ENCODE data around the gene TECR.
"Not testable (repeated sequence)": the region's sequence is repeated elsewhere in the genome, so short reads cannot be mapped to it uniquely, and the experiment has no call there.

Gene TECR

GRCh38 chr19:14580623-14581237 is 51.3 kb downstream of the TECR start:
- Histone ChIP-seq H3F3A (ENCODE audit: low read depth) (no peaks in the 10 kb centered on the region), H3K4me3 (ENCODE audit: low read length, poor library complexity, severe bottlenecking) (no peak overlapping the region), H3K9ac (ENCODE audit: low read depth, low read length, poor library complexity, severe bottlenecking) (no peak overlapping the region), H3K79me2 (ENCODE audit: insufficient read depth, low read length) (no peaks in the 10 kb centered on the region), H3K4me1 (ENCODE audit: insufficient read depth, low read length, poor library complexity, severe bottlenecking) (peaks cover 3% of the 10 kb centered on the region), H4K20me1 (ENCODE audit: insufficient read depth, low read length, poor library complexity, severe bottlenecking) (no peaks in the 10 kb centered on the region), H3K36me3 (ENCODE audit: insufficient read depth, low read length) (no peaks in the 10 kb centered on the region), H2AFZ (ENCODE audit: low read length) (no peak overlapping the region), H3K9me2 (replicated peaks; ENCODE audit: low read depth, low read length) (no peaks in the 10 kb centered on the region), H3K9me3 (ENCODE audit: insufficient read depth, low read depth, low read length) (no peaks in the 10 kb centered on the region), H3K4me2 (ENCODE audit: low read depth, low read length, poor library complexity, severe bottlenecking) (no peak overlapping the region), H3K27me3 (ENCODE audit: insufficient read depth, low read length, poor library complexity, severe bottlenecking) (no peaks in the 10 kb centered on the region)
- TF ChIP-seq EZH2phosphoT487 (IDR thresholded peaks at IDR 0.05; ENCODE audit: borderline replicate concordance): no peak
- TF ChIP-seq, protein P1, sequence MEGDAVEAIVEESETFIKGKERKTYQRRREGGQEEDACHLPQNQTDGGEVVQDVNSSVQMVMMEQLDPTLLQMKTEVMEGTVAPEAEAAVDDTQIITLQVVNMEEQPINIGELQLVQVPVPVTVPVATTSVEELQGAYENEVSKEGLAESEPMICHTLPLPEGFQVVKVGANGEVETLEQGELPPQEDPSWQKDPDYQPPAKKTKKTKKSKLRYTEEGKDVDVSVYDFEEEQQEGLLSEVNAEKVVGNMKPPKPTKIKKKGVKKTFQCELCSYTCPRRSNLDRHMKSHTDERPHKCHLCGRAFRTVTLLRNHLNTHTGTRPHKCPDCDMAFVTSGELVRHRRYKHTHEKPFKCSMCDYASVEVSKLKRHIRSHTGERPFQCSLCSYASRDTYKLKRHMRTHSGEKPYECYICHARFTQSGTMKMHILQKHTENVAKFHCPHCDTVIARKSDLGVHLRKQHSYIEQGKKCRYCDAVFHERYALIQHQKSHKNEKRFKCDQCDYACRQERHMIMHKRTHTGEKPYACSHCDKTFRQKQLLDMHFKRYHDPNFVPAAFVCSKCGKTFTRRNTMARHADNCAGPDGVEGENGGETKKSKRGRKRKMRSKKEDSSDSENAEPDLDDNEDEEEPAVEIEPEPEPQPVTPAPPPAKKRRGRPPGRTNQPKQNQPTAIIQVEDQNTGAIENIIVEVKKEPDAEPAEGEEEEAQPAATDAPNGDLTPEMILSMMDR (conservative IDR thresholded peaks at IDR 0.05; ENCODE audit: low read length): no peak

DNA sequence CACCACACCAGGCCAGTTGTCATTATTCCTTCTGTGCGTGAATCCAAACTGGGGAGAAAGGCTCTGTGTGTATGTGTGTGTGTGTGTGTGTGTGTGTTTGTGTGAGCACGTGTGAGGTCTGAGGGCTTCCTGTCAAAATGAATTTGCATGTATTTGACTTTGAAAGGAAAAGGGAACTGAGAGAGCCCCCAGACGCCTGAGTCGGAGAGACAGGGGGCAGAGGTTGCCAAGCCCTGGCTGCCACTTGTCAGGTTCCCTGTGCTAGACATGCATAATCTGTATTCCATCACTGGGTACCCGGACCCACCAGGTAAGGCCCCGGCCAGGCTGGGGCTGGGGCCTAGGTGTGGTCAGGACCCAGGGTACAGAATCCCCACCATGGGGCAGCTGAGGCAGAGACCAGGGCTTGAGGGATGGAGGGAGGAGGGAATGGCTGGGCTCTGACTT is 53.5 kb downstream of the TECR start, which contains the start of gene CLEC17A:
Gene CLEC17A (plus strand): TSS at position 191 of the 447 bp plus-strand sequence. CDS start 77 bp downstream, at position 268.
- no peaks in the 10 kb centered on the region for H3K9me2 ChIP-seq (replicated peaks; ENCODE audit: low read depth, low read length)
- H3F3A ChIP-seq (ENCODE audit: low read depth): no peaks in the 10 kb centered on the region
- no peaks in the 10 kb centered on the region for H4K20me1 ChIP-seq (ENCODE audit: insufficient read depth, low read length, poor library complexity, severe bottlenecking)
- no peak within 1 kb of the TSS for H3K4me2 ChIP-seq (ENCODE audit: low read depth, low read length, poor library complexity, severe bottlenecking)
- H3K4me1 ChIP-seq (ENCODE audit: insufficient read depth, low read length, poor library complexity, severe bottlenecking): peaks cover under 1% of the 10 kb centered on the region
- H3K9me3 ChIP-seq (ENCODE audit: insufficient read depth, low read depth, low read length): no peaks in the 10 kb centered on the region
- H3K9ac ChIP-seq (ENCODE audit: low read depth, low read length, poor library complexity, severe bottlenecking): no peak within 1 kb of the TSS
- TF ChIP-seq, protein P1 (conservative IDR thresholded peaks at IDR 0.05; ENCODE audit: low read length): no peak
- no peak for TF ChIP-seq EZH2phosphoT487 (IDR thresholded peaks at IDR 0.05; ENCODE audit: borderline replicate concordance)
- H2AFZ ChIP-seq (ENCODE audit: low read length): no peak within 1 kb of the TSS
- no peak within 1 kb of the TSS for H3K4me3 ChIP-seq (ENCODE audit: low read length, poor library complexity, severe bottlenecking)
- no peaks in the 10 kb centered on the region for H3K79me2 ChIP-seq (ENCODE audit: insufficient read depth, low read length)
- H3K27me3 ChIP-seq (ENCODE audit: insufficient read depth, low read length, poor library complexity, severe bottlenecking): no peaks in the 10 kb centered on the region
- no peaks in the 10 kb centered on the region for H3K36me3 ChIP-seq (ENCODE audit: insufficient read depth, low read length)

DNA sequence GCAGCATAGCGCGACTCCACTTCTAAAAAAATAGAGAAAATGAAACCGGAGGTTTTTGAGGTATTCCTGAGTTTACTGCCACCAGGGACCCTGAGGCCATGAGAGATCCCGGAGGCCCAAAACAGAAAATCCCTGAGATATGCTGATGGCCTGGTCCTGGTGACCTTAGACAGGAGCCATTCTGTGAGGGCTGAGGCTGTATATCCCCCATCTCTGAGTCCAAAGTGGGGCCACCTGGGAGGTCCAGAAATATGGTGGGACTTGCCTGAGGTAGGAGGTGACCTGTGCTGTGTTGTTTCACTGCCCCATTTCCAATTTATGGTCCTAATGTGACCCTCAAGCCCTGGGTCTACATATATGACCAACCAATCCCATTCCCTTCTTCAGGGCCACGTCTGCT is 55.0 kb downstream of the TECR start:
- not testable (repeated sequence) for H3K9me2 ChIP-seq (replicated peaks; ENCODE audit: low read depth, low read length); H3K36me3 ChIP-seq (ENCODE audit: insufficient read depth, low read length); H4K20me1 ChIP-seq (ENCODE audit: insufficient read depth, low read length, poor library complexity, severe bottlenecking); H3K4me2 ChIP-seq (ENCODE audit: low read depth, low read length, poor library complexity, severe bottlenecking); H2AFZ ChIP-seq (ENCODE audit: low read length); H3K27me3 ChIP-seq (ENCODE audit: insufficient read depth, low read length, poor library complexity, severe bottlenecking); H3K79me2 ChIP-seq (ENCODE audit: insufficient read depth, low read length); H3K4me3 ChIP-seq (ENCODE audit: low read length, poor library complexity, severe bottlenecking); H3K9ac ChIP-seq (ENCODE audit: low read depth, low read length, poor library complexity, severe bottlenecking); H3K4me1 ChIP-seq (ENCODE audit: insufficient read depth, low read length, poor library complexity, severe bottlenecking); H3F3A ChIP-seq (ENCODE audit: low read depth); H3K9me3 ChIP-seq (ENCODE audit: insufficient read depth, low read depth, low read length)

GRCh38 chr19:14585187-14585586 is 55.8 kb downstream of the TECR start:
- H3K79me2 ChIP-seq (ENCODE audit: insufficient read depth, low read length); H3K4me3 ChIP-seq (ENCODE audit: low read length, poor library complexity, severe bottlenecking); H4K20me1 ChIP-seq (ENCODE audit: insufficient read depth, low read length, poor library complexity, severe bottlenecking); H3F3A ChIP-seq (ENCODE audit: low read depth); H3K9ac ChIP-seq (ENCODE audit: low read depth, low read length, poor library complexity, severe bottlenecking); H3K9me3 ChIP-seq (ENCODE audit: insufficient read depth, low read depth, low read length); H3K4me2 ChIP-seq (ENCODE audit: low read depth, low read length, poor library complexity, severe bottlenecking); H2AFZ ChIP-seq (ENCODE audit: low read length); H3K9me2 ChIP-seq (replicated peaks; ENCODE audit: low read depth, low read length); H3K27me3 ChIP-seq (ENCODE audit: insufficient read depth, low read length, poor library complexity, severe bottlenecking); H3K36me3 ChIP-seq (ENCODE audit: insufficient read depth, low read length); H3K4me1 ChIP-seq (ENCODE audit: insufficient read depth, low read length, poor library complexity, severe bottlenecking): not testable (repeated sequence)

DNA sequence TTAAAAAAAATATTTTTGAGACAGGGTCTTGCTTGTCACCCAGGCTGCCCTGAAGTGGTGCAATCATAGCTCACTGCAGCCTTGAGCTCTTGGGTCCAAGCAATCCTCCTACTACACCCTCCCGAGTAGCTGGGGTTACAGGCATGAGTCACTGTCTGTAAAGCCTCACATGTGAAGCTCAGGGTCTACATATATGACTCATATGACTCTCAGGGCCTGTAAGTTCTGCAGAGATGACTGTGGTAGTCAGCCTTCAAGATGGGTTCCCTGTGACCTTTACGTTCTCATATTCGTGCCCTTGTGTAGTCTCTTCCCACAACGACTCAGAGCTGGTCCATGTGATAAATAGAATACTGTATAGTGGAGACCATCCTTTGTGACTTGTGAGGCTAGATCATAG is 60.0 kb downstream of the TECR start:
- not testable (repeated sequence) for H3K9me2 ChIP-seq (replicated peaks; ENCODE audit: low read depth, low read length); H3K9me3 ChIP-seq (ENCODE audit: insufficient read depth, low read depth, low read length); H4K20me1 ChIP-seq (ENCODE audit: insufficient read depth, low read length, poor library complexity, severe bottlenecking); H3K27me3 ChIP-seq (ENCODE audit: insufficient read depth, low read length, poor library complexity, severe bottlenecking); H3F3A ChIP-seq (ENCODE audit: low read depth); H3K4me1 ChIP-seq (ENCODE audit: insufficient read depth, low read length, poor library complexity, severe bottlenecking); H3K4me2 ChIP-seq (ENCODE audit: low read depth, low read length, poor library complexity, severe bottlenecking); H3K4me3 ChIP-seq (ENCODE audit: low read length, poor library complexity, severe bottlenecking); H2AFZ ChIP-seq (ENCODE audit: low read length); H3K79me2 ChIP-seq (ENCODE audit: insufficient read depth, low read length); H3K36me3 ChIP-seq (ENCODE audit: insufficient read depth, low read length); H3K9ac ChIP-seq (ENCODE audit: low read depth, low read length, poor library complexity, severe bottlenecking)

Measured in Loucy (cell line).